Stimulated activated CD8-positive, alpha-beta memory T cell treated with anti-CD3 and anti-CD28 coated beads, Interleukin-12 subunit alpha, Interleukin-12 subunit beta, amount 100 ng/mL, for 1 hour (primary cell): ENCODE measurements around the gene PDCD7.
"Not testable (repeated sequence)": the region's sequence is repeated elsewhere in the genome, so short reads cannot be mapped to it uniquely, and the experiment has no call there.

Experiments used
- DNase-seq: peaks from one replicate; pipeline ENCODE4 v3.0.0-alpha.2; 2020; ENCODE audit warnings: low read depth

Gene PDCD7

GRCh38 chr15:65133548-65134200, at the start of gene PDCD7:
PDCD7 (minus strand) TSS chr15:65133808; CDS start chr15:65133781, 27 bp downstream.
- peak; percentile 72 for DNase-seq

GRCh38 chr15:65182538-65182937, 48.9 kb upstream of the PDCD7 start:
- DNase-seq = no peak

- DNase-seq = not testable (repeated sequence)
Measured at GRCh38 chr15:65181582-65182353, 48.2 kb upstream of the PDCD7 start.

- DNase-seq = no peak
Measured at GRCh38 chr15:65180167-65180566, 46.6 kb upstream of the PDCD7 start.

GRCh38 chr15:65177901-65178300, 44.3 kb upstream of the PDCD7 start:
- DNase-seq = no peak

GRCh38 chr15:65176056-65176455, 42.4 kb upstream of the PDCD7 start:
- no peak for DNase-seq

- DNase-seq = no peak
Measured at GRCh38 chr15:65175511-65175910, 41.9 kb upstream of the PDCD7 start.

GRCh38 chr15:65174509-65174908, 40.9 kb upstream of the PDCD7 start:
- DNase-seq = no peak

- no peak for DNase-seq
Measured at GRCh38 chr15:65172531-65172930, 38.9 kb upstream of the PDCD7 start.

GRCh38 chr15:65171428-65171827, 37.8 kb upstream of the PDCD7 start:
- no peak for DNase-seq

- no peak for DNase-seq
Measured at GRCh38 chr15:65165875-65166274, 32.3 kb upstream of the PDCD7 start.

- DNase-seq = no peak
Measured at GRCh38 chr15:65164139-65164538, 30.5 kb upstream of the PDCD7 start.

GRCh38 chr15:65163041-65163440, 29.4 kb upstream of the PDCD7 start:
- no peak for DNase-seq

GRCh38 chr15:65156692-65157091, 23.1 kb upstream of the PDCD7 start:
- DNase-seq = no peak

- DNase-seq = no peak
Measured at GRCh38 chr15:65154720-65155119, 21.1 kb upstream of the PDCD7 start.

GRCh38 chr15:65147902-65148301, 14.3 kb upstream of the PDCD7 start:
- DNase-seq = no peak

- no peak for DNase-seq
Measured at GRCh38 chr15:65146438-65146837, 12.8 kb upstream of the PDCD7 start.

- DNase-seq = not testable (repeated sequence)
Measured at GRCh38 chr15:65138631-65139030, 5.0 kb upstream of the PDCD7 start.

GRCh38 chr15:65137893-65138292, 4.3 kb upstream of the PDCD7 start:
- not testable (repeated sequence) for DNase-seq

- not testable (repeated sequence) for DNase-seq
Measured at GRCh38 chr15:65137089-65137488, 3.5 kb upstream of the PDCD7 start.

- DNase-seq = no peak
Measured at GRCh38 chr15:65134538-65134937, 930 bp upstream of the PDCD7 start.

- no peak for DNase-seq
Measured at GRCh38 chr15:65132878-65133547, 595 bp downstream of the PDCD7 start.

GRCh38 chr15:65130941-65131340, 2.7 kb downstream of the PDCD7 start:
- DNase-seq = no peak
